ENCODE measurements around the gene PPP4C. TPM values are rescaled to one million over a fixed set of nuclear protein-coding genes. Genes with fewer than 3 reads are reported as not detected.

The PPP4C gene
- total RNA-seq, 1 experiment from 2014 or later: 163 TPM

DNA sequence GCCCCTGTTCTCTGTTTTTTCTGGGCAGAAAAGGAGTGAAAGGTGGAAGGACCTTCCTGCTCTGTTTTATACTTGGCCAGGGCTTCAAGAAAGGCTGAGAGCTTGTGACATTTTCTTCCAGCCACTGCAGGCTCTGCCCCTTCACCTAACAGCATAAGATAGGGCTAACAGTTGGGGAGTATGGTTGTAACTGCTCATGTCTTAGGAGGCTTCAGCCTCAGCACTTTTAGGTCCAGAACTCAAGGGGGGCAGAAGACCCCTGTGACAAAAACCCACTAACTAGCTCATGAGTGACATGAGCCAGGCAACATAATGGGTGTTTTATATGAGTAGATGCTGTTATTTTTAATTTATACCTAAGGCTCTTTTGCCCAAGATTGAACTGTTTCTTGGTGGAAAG, 5.3 kb upstream of the PPP4C start:
- Mint-ChIP-seq H3K27ac (no peak overlapping the region), H3K36me3 (ENCODE audit: insufficient read depth in 1 of 3, low read depth in 3 of 3) (peaks cover 51 to 72% (median 58%) of the 10 kb centered on the region in 3 experiments), H3K4me1 (peaks cover 13 to 27% of the 10 kb centered on the region in 2 experiments), H3K9me3 (no peaks in the 10 kb centered on the region; a peak in 1 of 5 replicates), H3K4me3 (no peak overlapping the region), H3K27me3 (ENCODE audit: low read depth) (no peaks in the 10 kb centered on the region; the same call in 1 of the 2 replicates)
- no peaks in the 10 kb centered on the region; the same call in 1 of the 2 replicates for H3K4me1 ChIP-seq (ENCODE audit: insufficient read depth, low read length)
- H3K23me2 ChIP-seq (ENCODE audit: insufficient read length, low read depth, low read length, poor library complexity, severe bottlenecking): peaks cover 5% of the 10 kb centered on the region
- TF ChIP-seq CTCF (conservative IDR thresholded peaks at IDR 0.05): no peak
- no peak overlapping the region for H3K14ac ChIP-seq (ENCODE audit: insufficient read depth, low read length)
- H2BK12ac ChIP-seq (ENCODE audit: insufficient read length, low read depth, low read length): no peak overlapping the region
- H3K4ac ChIP-seq (ENCODE audit: low read depth, low read length): no peak overlapping the region
- no peak overlapping the region for H3K4me2 ChIP-seq (ENCODE audit: insufficient read depth, insufficient read length, low read length)
- peaks cover 12% of the 10 kb centered on the region; the same call in 1 of the 2 replicates for H3K79me2 ChIP-seq (ENCODE audit: insufficient read depth, low read length)
- no peak overlapping the region for H2BK20ac ChIP-seq (ENCODE audit: low read depth, low read length, poor library complexity, severe bottlenecking)
- H2BK5ac ChIP-seq (ENCODE audit: insufficient read length, low read length): no peak overlapping the region
- H4K20me1 ChIP-seq (ENCODE audit: control insufficient read depth, insufficient read depth, insufficient read length): no peaks in the 10 kb centered on the region
- no peak overlapping the region for H2AK5ac ChIP-seq (ENCODE audit: insufficient read length, low read length)
- no peak overlapping the region for H2AFZ ChIP-seq (ENCODE audit: low read length)
- no peak overlapping the region for H3K9ac ChIP-seq (ENCODE audit: extremely low read depth, insufficient read length, low read length)
- H3K79me1 ChIP-seq (ENCODE audit: insufficient read depth, low read depth, low read length, poor library complexity, severe bottlenecking): peaks cover 7% of the 10 kb centered on the region
- no peaks in the 10 kb centered on the region for H3K9me3 ChIP-seq (ENCODE audit: control insufficient read depth, low read depth, low read length)
- no peak for DNase-seq
- no peak overlapping the region for H3T11ph ChIP-seq (ENCODE audit: low read length)
- H4K5ac ChIP-seq (ENCODE audit: insufficient read length, low read depth, low read length): no peak overlapping the region
- H4K91ac ChIP-seq (ENCODE audit: insufficient read length, low read depth, low read length): no peak overlapping the region
- H2BK120ac ChIP-seq (ENCODE audit: low read depth, low read length, poor library complexity, severe bottlenecking): no peak overlapping the region
- no peaks in the 10 kb centered on the region for H3K27me3 ChIP-seq (ENCODE audit: insufficient read depth, low read length)
- no peak overlapping the region for H2BK15ac ChIP-seq (ENCODE audit: low read depth, low read length)
- no peak overlapping the region for H3K27ac ChIP-seq (ENCODE audit: insufficient read length, low read depth, low read length)
- H4K8ac ChIP-seq (replicated peaks; ENCODE audit: insufficient read length, low read depth, low read length): no peak overlapping the region
- no peak overlapping the region for H3K23ac ChIP-seq (ENCODE audit: insufficient read length, low read depth, low read length)
- no peak overlapping the region for H3K18ac ChIP-seq (ENCODE audit: insufficient read length, low read depth, low read length)
- no peak overlapping the region for H3K56ac ChIP-seq (ENCODE audit: insufficient read length, low read depth, low read length)
